Occipital lobe (tissue), 2 donors: Measurements from ENCODE around the gene ARFRP1. TPM values are rescaled to one million over a fixed set of nuclear protein-coding genes. Genes with fewer than 3 reads are reported as not detected.
"Not testable (repeated sequence)": the region's sequence is repeated elsewhere in the genome, so short reads cannot be mapped to it uniquely, and the experiment has no call there.

Experiments used
- DNase-seq: peaks from one replicate; lab custom pipeline; 2025; lab: John Stamatoyannopoulos, UW
- total RNA-seq: library from RNA; depleted of rRNA; stranded (reverse); fragments of >200 nt; gene quantifications from one replicate; pipeline ENCODE4 v1.2.3, GENCODE V29; 2014

The ARFRP1 gene
- total RNA-seq, 1 donor from 2014 or later: 15.6 TPM

DNA sequence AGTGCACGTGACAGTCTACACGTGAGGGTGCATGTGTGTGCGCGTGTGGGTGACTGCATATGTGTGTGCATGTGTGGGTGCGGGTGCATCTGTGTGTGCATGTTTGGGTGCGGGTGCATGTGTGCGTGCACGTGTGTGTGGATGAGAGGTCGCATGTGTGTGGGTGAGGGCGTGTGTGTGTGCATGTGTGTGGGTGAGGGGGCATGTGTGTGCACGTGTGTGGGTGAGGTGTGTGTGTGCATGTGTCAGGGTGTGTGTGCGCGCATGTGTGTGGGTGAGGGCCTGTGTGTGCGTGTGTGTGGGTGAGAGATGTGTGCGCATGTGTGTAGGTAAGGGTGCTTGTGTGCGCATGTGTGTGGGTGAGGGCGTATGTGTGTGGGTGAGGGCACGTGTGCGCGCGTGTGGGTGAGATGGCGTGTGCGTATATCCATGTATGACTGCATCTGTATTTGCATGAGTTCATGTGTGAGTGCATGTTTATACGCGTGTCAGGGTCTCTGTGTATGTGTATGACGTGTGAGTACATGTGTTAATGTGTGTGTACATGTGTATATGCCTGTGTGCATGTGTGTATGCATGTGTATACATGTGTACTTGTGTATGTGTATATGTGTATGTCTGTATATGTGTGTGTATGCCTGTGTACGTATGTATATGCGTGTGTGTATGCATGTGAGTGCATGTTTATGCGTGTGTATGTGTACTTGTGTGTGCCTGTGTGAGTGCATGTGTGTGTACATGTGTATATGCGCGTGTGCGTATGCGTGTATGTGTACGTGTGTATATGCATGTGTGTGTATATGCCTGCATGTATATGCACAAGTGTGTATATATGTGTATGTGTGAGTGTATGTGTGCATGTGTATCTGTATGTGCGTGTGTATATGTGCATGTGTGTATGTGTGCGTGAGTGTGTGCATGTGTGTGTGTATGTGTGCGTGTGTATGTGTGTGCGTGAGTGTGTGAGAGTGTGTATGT, 24.6 kb upstream of the ARFRP1 start:
- DNase-seq: no peak

GRCh38 chr20:63731410-63731809, 23.6 kb upstream of the ARFRP1 start:
- no peak for DNase-seq

DNA sequence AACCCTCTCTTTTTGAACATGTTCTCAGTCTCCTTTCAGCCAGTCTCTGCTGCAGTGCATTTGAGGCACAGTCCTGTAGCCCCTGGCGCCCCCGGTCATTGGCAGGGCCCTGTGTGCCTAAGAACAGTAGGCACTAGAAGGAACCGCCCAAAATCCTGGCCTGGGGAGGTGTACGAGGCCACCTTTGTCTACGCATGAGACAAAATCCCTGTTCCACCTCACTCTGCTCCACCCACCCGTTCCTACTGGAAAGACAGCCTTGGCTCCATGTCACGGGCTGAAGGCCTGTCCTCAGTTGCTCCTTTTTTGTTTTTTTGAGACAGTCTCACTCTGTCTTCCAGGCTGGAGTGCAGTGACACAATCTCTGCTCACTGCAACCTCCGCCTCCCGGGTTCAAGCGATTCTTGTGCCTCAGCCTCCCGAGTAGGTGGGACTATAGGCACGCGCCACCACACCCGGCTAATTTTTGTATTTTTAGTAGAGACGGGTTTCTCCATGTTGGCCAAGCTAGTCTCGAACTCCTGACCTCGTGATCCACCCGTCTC, 22.5 kb upstream of the ARFRP1 start:
- not testable (repeated sequence) for DNase-seq

GRCh38 chr20:63722967-63723622, 15.3 kb upstream of the ARFRP1 start:
- not testable (repeated sequence) for DNase-seq

DNA sequence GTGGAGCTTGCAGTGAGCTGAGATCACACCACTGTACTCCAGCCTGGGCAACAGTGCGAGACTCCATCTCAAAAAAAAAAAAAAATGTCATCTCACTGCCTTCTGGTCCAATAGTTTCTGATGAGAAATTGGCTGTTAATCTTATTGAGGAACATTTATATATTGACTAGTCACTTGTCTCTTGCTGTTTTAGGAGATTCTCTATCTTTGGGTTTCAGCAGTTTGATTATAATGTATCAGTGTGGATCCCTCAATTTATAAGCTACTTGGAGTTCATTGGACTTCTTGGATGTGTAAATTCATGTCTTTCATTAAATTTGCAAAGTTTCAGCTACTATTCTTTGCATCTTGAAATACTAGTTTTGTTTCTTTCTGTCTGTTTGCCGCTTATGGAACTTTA, 11.2 kb upstream of the ARFRP1 start:
- DNase-seq: no peak

GRCh38 chr20:63714858-63715257, 7.1 kb upstream of the ARFRP1 start:
- DNase-seq: no peak

- DNase-seq: no peak
Measured at GRCh38 chr20:63712191-63712590, 4.4 kb upstream of the ARFRP1 start.

- no peak for DNase-seq
Measured at GRCh38 chr20:63711085-63711645, 3.4 kb upstream of the ARFRP1 start.

DNA sequence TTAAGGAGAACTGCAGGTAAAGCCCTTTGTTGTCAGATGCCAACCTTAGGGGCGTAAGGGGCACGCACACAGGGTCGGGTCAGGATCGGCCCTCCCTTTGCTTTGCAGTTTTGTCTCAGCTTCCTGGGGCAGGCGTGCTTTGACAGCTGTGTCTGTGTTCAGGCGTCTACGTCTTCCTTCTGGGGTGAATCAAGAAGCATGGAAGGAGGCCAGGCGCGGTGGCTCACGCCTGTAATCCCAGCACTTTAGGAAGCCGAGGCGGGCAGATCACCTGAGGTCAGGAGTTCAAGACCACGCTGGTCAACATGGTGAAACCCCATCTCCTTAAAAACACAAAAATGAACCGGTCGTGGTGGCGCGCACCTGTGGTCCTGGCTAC, 1.4 kb upstream of the ARFRP1 start:
- DNase-seq: no peak

DNA sequence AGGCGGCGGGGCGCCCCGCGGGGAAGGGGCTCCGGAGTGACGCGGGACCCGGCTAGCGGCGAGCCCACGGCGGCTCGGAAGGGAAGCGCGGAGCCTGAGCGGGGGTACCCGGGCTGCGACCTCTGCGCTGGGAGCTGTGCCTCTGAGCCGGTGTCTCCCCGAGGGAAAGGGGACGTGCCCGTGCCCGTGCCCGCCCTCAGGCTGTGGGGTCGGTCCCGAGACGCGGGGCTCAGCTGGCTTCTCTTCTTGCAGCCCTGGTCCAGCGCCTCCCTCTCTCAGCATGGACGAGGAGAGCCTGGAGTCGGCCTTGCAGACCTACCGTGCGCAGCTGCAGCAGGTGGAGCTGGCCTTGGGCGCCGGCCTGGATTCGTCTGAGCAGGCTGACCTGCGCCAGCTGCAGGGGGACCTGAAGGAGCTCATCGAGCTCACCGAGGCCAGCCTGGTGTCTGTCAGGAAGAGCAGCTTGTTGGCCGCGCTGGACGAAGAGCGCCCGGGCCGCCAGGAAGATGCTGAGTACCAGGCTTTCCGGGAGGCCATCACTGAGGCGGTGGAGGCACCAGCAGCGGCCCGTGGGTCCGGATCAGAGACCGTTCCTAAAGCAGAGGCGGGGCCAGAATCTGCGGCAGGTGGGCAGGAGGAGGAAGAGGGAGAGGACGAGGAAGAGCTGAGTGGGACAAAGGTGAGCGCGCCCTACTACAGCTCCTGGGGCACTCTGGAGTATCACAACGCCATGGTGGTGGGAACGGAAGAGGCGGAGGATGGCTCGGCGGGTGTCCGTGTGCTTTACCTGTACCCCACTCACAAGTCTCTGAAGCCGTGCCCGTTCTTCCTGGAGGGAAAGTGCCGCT, 749 bp upstream of the ARFRP1 start:
- DNase-seq: no peak

DNA sequence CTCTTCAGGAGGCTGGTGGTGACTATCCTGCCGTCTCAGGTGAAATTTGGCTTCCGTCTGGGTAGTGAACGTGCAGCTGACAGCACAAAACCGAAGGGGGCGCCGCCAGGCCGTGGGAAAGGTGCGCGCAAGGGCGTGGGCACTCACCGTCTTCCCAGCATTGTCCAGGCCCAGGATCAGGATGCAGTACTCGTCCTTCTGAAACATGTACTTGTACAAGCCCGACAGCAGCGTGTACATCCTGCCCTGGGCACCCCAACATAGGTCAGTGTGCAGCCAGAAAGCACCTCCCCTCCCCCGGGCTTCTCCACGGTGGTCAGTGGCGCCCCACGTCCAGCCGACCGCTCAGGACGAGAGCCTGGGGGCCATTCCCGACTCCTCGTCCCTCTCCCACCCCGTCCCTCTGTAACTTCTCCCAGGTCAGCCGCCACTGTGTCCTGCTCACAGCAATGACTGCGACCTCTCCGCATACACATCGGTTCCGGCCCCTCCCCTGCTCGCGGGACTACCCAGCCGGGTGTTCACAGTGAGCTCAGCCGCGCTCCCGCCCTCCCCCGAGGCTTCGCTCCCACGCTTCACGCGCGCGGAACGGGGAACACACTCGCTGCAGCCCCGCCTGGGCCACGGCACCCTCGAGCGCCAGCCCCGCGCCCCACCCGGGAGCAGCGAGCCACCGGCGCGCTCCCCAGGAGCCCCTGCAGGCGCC, 771 bp downstream of the ARFRP1 start:
- DNase-seq: peak; percentile 44

- DNase-seq: no peak
Measured at GRCh38 chr20:63706027-63706695, 1.6 kb downstream of the ARFRP1 start.

- DNase-seq: no peak
Measured at GRCh38 chr20:63705232-63706026, 2.3 kb downstream of the ARFRP1 start.

DNA sequence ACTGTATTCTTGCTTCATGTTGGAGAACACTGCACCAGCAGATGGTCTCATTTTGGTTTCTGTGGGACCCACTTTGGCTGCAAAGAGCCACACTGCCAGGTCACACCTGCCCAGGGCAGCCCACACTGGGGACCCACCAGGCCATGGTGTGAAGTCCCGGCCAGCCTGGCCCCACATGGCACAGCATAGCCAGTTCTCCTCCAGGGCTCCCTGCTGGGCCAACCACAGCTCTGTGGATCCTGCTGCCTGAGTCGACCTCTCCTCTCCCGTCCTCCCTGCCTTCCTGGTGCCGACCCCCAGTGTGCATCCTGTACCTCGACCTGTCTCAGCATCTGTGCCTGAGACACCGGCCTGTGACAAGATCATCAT, 3.0 kb downstream of the ARFRP1 start:
- DNase-seq: no peak

DNA sequence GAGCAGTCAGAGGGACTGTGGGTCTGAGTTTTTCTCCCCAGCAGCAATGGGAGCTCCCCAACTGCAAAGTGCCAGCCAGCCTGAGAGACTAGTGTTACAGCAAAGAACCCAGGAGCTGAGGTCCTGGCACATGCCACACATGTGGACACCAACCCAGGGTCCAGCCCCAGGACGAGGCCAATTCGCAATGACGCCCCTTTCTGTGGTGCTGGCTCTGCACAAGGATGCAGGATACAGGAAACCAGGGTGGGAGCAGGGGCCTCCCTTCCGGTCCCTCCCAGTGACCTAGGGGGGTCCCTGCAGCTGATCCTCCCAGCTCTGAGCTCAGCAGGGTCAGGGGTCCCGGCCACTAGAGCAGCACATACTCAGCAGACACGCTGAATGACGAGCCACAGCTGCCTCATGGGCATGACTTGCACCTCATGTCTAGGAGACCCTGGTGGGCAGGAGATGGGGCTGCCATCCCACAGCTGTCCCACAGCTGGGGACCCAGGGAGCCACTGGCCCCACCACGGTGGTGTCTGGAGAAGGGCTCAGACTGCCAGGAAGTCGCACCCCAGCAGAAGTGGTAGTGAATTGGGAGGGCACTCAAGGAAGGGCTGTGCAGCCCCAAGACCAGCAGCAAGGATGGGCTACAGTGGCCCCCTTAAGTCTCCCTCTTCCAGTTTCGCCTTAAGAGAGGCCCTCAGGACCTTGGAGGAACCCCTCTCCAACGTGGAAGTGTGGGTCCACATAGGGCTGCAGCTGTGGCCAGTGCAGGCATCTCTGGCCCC, 3.6 kb downstream of the ARFRP1 start:
- DNase-seq: no peak

DNA sequence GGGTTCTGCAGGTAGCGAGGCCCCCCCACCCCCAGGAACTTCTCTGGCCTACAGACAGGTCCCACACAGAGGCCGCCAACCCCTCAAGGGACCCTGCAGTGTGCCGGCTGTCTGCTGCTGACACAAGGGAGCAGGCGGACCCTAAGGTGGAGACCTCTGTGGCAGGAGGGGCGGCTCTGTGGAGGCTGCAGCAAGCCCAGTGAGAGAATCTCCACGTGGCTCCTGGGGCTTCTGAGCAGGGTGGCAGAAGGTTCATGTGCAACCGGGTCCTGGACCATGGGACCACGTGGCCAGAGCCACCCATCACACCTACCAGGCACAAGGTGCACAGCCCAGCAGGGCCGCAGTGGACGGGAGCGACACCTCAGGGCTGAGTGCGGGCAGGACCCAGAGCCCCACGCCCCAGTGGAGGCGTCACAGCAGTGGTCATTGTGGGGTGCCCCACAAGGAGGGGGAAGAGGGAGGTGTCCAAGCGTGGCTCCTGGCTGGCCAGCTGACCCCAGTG, 4.3 kb downstream of the ARFRP1 start:
- no peak for DNase-seq

DNA sequence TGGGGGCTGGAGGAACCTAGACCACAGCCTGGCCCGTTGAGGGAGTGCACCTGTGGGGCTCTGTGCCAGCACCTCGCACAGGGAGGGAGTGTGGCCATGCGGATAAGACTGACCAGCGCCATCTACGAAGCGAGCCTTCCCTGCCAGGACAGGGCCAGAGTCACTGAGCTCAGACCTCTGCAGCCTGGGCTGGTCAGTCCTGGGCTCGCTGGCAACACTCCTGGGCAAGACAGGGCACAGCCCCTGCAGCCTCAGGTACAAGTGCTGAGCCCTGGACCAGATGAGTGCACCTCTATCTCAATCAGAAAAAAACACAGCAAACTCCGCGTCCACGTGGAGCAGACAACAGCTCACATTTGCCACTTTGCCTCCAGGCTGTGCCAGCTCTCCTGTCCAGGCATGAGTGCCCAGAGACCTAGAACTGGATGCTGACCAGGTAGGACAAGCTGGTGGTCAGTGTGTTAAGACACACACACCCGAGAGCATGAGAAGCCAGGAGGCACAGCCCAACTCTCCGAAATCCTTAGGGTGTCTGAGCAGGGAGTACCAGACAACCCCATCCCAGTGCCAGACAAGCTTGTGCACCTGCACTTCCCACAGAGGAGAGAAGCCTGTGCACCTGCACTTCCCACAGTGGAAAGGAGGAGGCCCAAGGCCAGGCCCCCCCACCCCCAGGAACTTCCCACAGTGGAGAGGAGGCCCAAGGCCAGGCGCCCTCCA, 4.9 kb downstream of the ARFRP1 start:
- DNase-seq: no peak
